Fibroblast of pulmonary artery (primary cell): ENCODE results near the gene INPP5J.
"Not testable (repeated sequence)": the region's sequence is repeated elsewhere in the genome, so short reads cannot be mapped to it uniquely, and the experiment has no call there.

Experiments used
- DNase-seq: peaks from one replicate; pipeline ENCODE4 v3.0.0-alpha.2; 2010; ENCODE audit warnings: low read depth
- H3K4me3 ChIP-seq: replicated peaks from 2 replicates; pipeline ENCODE4 v1.5.1; 2011; ENCODE audit warnings: low read depth, mild to moderate bottlenecking, control low read depth, low read length, moderate library complexity
- CTCF ChIP-seq: IDR thresholded peaks from 2 replicates; pipeline ENCODE4 v1.5.1; 2011; ENCODE audit warnings: mild to moderate bottlenecking, control low read depth, low read length, inconsistent platforms; ENCODE audit errors: missing control alignments

INPP5J gene

GRCh38 chr22:31104869-31105268, 17.9 kb upstream of the INPP5J start:
- no peak overlapping the region for H3K4me3 ChIP-seq
- no peak for DNase-seq
- TF ChIP-seq CTCF, result peak; percentile 9

GRCh38 chr22:31105282-31105929, 17.4 kb upstream of the INPP5J start:
- no peak overlapping the region for H3K4me3 ChIP-seq
- no peak for DNase-seq
- no peak for TF ChIP-seq CTCF

GRCh38 chr22:31106001-31106571, 16.7 kb upstream of the INPP5J start:
- TF ChIP-seq CTCF, result peak; percentile 10

GRCh38 chr22:31106731-31107177, 16.0 kb upstream of the INPP5J start:
- peak; percentile 61 for DNase-seq
- peak overlapping the region; percentile 93 for H3K4me3 ChIP-seq
- TF ChIP-seq CTCF, result no peak

More at GRCh38 chr22:31106001-31106571, 16.7 kb upstream of the INPP5J start:
- no peak for DNase-seq
- H3K4me3 ChIP-seq, result peak overlapping the region; percentile 93

GRCh38 chr22:31107178-31107893, 15.4 kb upstream of the INPP5J start, which contains the start of gene SELENOM:
Gene SELENOM, minus strand, starts transcription at chr22:31107568. Its CDS starts 63 bp downstream, at chr22:31107505.
- peak; percentile 92 for TF ChIP-seq CTCF

GRCh38 chr22:31107894-31108218, 14.9 kb upstream of the INPP5J start:
- TF ChIP-seq CTCF, result no peak
- DNase-seq, result no peak
- H3K4me3 ChIP-seq, result peak overlapping the region; percentile 28

More at GRCh38 chr22:31107178-31107893, 15.4 kb upstream of the INPP5J start, which contains the start of gene SELENOM:
- peak within 1 kb of the TSS; percentile 93 for H3K4me3 ChIP-seq
- DNase-seq, result peak; percentile 99

GRCh38 chr22:31112547-31113091, 10.1 kb upstream of the INPP5J start:
- DNase-seq, H3K4me3 ChIP-seq: not testable (repeated sequence)
